Colonic mucosa (tissue), 4 donors: ENCODE results near the gene PCSK1. TPM values are rescaled to one million over a fixed set of nuclear protein-coding genes. Genes with fewer than 3 reads are reported as not detected.

Experiments
- DNase-seq: peaks from one replicate; pipeline ENCODE4 v3.0.0-alpha.2; 2020
- H3K27ac ChIP-seq: fragments of 200-600 bp; one replicate; pipeline ENCODE4 v1.8.0; 2021
- H3K27me3 ChIP-seq: fragments of 200-600 bp; one replicate; pipeline ENCODE4 v1.8.0; 2021
- H3K36me3 ChIP-seq: fragments of 200-600 bp; one replicate; pipeline ENCODE4 v1.8.0; 2021
- H3K4me1 ChIP-seq: fragments of 200-600 bp; one replicate; pipeline ENCODE4 v1.8.0; 2021; ENCODE audit warnings: mild to moderate bottlenecking
- H3K4me3 ChIP-seq: fragments of 200-600 bp; one replicate; pipeline ENCODE4 v1.8.0; 2021
- H3K9ac ChIP-seq, 2 donors: one replicate each; pipeline ENCODE4 v1.7.0; 2013; ENCODE audit warnings: control low read depth in 2 of 2, low read depth in 2 of 2, low read length in 2 of 2
- H3K9me3 ChIP-seq: fragments of 200-600 bp; one replicate; pipeline ENCODE4 v1.8.0; 2021
- CTCF ChIP-seq: fragments of 200-600 bp; IDR thresholded peaks from one replicate; pipeline ENCODE4 v1.8.0; 2022; ENCODE audit warnings: antibody characterized with exemption, mild to moderate bottlenecking
- intact Hi-C: fragments of 100-400 bp; cut with DNase I; formaldehyde crosslinking; loops from one replicate; pipeline ENCODE4 v1.14.1; 2022
- total RNA-seq, 2 donors: library from RNA; stranded (reverse); fragmentation: NEBNext Ultra II Directional in 1 of 2; extraction: Animal tissue kit (Norgen Biotek cat#: 25700) in 1 of 2; gene quantifications; one replicate each; pipeline ENCODE4 v1.2.1, GENCODE V29; 2021
- donor health status: healthy.
- donor health status: DM: no; HTN: no; CAD: no.
- donor health status: DM: no; HTN: no; CAD: no.

PCSK1 gene
- 1 to 10 TPM; 3.6 to 4.6 TPM for total RNA-seq

- TF ChIP-seq CTCF = no peak
- intact Hi-C loops = no loop called here
- Histone ChIP-seq H3K4me1 (no peaks in the 10 kb centered on the region), H3K27ac (no peak within 1 kb of the TSS), H3K9me3 (no peaks in the 10 kb centered on the region), H3K27me3 (peaks cover 24% of the 10 kb centered on the region), H3K9ac (no peak within 1 kb of the TSS), H3K4me3 (no peak within 1 kb of the TSS), H3K36me3 (no peaks in the 10 kb centered on the region)
- DNase-seq = no peak
Observed at GRCh38 chr5:96433066-96433447, at the start of gene PCSK1. PCSK1 (minus strand) TSS chr5:96433248; CDS start chr5:96433042, 206 bp downstream.

- Histone ChIP-seq H3K27me3 (no peaks in the 10 kb centered on the region), H3K9me3 (no peaks in the 10 kb centered on the region), H3K9ac (no peak overlapping the region), H3K4me3 (no peak overlapping the region), H3K27ac (no peak overlapping the region), H3K4me1 (no peaks in the 10 kb centered on the region), H3K36me3 (no peaks in the 10 kb centered on the region)
- TF ChIP-seq CTCF = no peak
- intact Hi-C loops = no loop called here
- no peak for DNase-seq
Observed at GRCh38 chr5:96481867-96482266, 48.8 kb upstream of the PCSK1 start.

GRCh38 chr5:96481009-96481786 lies 48.1 kb upstream of the PCSK1 start:
- Histone ChIP-seq H3K4me3 (no peak overlapping the region), H3K9ac (no peak overlapping the region), H3K36me3 (no peaks in the 10 kb centered on the region), H3K4me1 (no peaks in the 10 kb centered on the region), H3K9me3 (no peaks in the 10 kb centered on the region), H3K27ac (no peak overlapping the region), H3K27me3 (no peaks in the 10 kb centered on the region)
- DNase-seq = no peak
- TF ChIP-seq CTCF = no peak
- intact Hi-C loops = no loop called here

GRCh38 chr5:96478983-96479382 lies 45.9 kb upstream of the PCSK1 start:
- DNase-seq = no peak
- no peak overlapping the region for H3K9ac ChIP-seq
- intact Hi-C loops = no loop called here
- no peaks in the 10 kb centered on the region for H3K9me3 ChIP-seq
- no peak overlapping the region for H3K4me3 ChIP-seq
- H3K27ac ChIP-seq = no peak overlapping the region
- no peaks in the 10 kb centered on the region for H3K27me3 ChIP-seq
- no peak for TF ChIP-seq CTCF
- H3K36me3 ChIP-seq = no peaks in the 10 kb centered on the region
- H3K4me1 ChIP-seq = no peaks in the 10 kb centered on the region

- H3K36me3 ChIP-seq = no peaks in the 10 kb centered on the region
- H3K4me3 ChIP-seq = no peak overlapping the region
- no peaks in the 10 kb centered on the region for H3K4me1 ChIP-seq
- no peaks in the 10 kb centered on the region for H3K9me3 ChIP-seq
- no peak for TF ChIP-seq CTCF
- no peak overlapping the region for H3K27ac ChIP-seq
- no peak for DNase-seq
- no peak overlapping the region for H3K9ac ChIP-seq
- intact Hi-C loops = no loop called here
- H3K27me3 ChIP-seq = no peaks in the 10 kb centered on the region
Observed at GRCh38 chr5:96476654-96477053, 43.6 kb upstream of the PCSK1 start.
